Measurements from ENCODE around the gene NWD2.
A peak's percentile ranks its signal among the peaks of the same experiment; 100 is the strongest.

Gene NWD2

DNA sequence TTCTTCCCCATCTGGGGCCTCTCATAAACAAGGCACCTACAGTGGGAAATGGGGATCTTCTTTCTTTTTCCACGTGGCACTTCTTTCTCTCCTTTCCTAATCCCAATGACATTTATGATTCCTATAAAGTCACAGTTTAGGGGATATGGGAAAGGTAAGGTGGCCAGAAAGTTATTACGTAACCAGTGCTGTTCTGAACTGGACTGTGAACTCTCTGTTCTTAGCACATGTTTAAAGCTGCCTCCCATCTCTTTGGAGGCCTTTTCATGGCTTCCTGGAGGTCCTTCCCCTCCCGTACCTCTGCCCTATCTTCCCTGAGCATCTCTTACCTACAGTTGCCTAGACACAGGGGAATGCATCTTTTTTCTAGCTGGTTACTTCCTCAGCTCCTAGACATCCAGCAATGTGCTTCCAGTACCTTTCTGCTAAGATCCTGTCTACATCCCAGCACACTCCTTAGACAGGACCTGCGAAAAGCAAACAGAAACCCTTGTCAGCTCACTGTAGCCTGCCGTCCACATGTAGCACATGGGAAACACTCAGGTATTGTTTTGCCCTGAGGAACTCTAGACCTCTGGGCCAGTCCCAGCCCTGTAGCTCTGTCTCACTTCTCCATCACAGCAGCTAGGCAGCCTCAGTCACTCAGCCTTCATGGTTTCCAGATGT lies 195.4 kb downstream of the NWD2 start:
- no peak for DNase-seq (ENCODE audit: low read depth)

DNA sequence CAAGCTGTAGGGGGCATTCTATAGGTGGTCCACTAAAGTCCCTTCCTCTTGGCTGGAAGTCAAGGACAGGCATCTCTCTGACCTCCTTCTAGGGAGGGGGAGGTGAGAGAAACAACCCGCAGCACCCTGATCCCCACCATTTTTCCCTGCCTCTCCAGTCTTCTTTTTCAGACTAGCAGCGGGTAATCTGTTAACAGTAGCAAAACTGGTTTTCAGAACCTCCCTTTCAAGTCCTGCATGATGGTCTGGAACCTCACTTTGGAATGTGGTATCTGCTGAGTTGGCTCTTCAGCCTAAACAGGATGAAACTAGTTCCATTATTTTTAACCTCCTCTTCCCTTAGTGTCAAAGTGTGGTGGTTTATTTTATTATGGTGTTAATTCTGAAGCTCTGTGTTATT lies 196.0 kb downstream of the NWD2 start:
- no peak for DNase-seq (ENCODE audit: low read depth)

DNA sequence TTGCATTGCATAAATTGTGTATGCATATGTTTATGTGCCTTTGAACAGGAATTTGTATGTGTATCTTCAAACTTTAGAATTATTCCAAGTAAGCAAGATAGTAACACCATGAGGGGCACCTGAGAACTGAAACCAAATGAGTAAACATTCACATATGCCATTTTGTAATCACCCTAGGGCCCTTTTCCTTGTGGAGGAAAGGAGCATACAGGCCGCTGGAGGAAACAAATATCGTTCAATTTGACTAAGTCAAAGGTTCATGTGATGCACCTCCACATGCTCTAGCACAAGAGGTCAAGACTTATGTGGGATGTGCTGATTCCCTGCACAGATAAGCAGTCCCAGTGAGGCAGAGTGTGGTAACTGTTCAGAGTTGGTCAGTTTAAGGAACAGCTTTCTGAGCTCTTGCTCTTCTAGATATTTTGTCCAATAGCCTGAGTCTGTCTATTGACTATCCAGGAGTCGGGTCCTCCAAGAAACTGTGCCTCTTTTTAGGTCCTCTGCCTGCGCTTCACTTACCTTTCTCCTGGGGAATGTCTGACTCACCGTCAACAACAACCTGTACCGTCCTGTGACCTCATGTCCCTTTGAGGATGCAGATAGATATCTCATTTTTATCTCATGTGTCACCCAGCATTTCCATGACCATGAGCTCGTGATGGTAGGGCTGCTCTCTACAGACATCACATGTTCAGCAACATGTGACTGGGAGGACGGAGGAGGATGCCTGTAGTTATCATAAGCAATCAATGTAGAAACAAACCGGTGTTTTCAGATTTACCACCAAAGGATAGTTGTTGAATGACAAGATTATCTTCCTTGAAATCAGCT lies 196.9 kb downstream of the NWD2 start:
- DNase-seq (ENCODE audit: low read depth), result no peak

DNA sequence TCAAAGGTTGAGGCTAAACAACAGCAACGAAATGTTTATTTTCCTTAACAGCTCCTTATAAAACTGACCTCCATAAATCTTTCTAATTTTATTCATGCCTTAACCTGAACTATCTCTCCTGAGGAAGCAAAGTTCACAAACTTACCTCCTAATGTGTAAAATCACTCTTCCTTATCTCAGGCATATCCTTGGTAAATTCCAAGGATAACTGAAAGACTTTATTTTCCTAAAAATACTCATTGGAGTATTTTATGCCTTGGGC lies 197.4 kb downstream of the NWD2 start:
- DNase-seq (ENCODE audit: low read depth), result no peak

DNA sequence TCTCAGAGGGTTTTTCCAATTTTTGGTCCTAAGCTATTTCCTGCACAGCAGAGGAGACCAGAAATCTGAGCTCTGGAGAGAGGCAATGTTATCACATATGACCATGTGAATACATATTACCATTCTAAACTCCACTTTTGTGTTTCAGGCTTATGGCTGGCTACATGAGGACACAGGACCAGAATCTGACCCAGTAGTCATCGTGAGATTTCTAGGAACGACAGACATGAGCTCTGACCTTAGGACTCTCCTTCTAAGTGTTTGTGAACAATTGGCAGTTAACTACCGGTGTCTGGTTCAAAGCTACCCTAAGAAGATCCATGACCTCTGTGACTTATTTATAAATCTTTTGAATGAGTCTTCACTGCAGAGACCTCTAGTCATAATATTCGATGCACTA lies 198.6 kb downstream of the NWD2 start:
- no peak for DNase-seq (ENCODE audit: low read depth)

DNA sequence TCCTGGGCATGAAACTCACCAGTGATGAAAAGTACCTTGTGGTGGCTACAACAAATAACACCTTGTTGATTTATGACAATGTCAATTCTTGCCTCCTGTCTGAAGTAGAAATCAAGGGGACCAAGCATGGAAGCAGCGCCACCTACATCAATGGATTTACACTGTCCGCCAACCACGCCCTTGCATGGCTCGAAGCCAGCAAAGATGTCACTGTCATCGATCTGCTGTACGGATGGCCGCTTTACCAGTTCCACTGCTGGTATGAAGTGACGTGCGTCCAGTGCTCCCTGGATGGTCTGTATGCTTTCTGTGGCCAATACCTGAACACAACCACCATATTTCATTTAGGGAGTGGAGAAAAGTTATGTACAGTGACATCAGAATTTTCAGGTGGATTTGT lies 200.5 kb downstream of the NWD2 start:
- DNase-seq (ENCODE audit: low read depth), result no peak

DNA sequence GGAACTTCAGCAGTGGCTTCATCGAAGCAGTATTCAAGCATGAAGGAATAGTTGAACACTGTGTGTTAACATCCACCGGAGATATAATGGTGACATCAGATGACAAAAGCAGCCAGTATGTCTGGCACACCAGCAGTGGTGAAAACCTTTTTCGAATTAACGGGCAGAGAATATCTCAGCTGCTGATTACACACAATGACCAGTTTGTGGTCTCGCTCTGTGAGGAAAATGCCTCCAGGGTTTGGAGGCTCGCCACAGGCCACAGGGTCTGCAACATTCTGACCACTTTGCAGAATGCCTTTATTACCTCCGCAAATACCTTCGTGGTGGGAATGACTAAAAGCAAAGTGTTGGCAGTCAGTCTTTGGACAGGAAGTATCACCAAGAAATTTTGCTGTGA lies 201.5 kb downstream of the NWD2 start:
- DNase-seq (ENCODE audit: low read depth), result no peak

DNA sequence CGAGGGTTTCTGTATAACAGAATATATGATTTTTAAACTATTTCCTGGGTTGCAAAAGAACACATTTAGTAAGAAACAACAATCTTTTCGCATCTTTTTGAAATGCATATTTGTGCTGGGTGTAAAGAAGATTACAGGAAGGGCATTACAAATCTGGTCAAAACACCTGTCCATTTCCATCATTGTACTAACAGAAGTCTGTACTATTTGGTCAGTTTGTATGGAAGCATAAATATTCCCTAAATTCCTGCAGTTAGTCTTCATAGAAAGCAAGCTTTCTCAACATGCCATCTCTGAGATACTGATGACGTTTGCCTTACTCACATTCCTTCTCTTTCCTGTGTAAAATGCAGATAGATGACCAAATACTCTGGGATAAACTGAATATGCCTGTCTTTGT lies 203.3 kb downstream of the NWD2 start:
- DNase-seq (ENCODE audit: low read depth), result no peak

DNA sequence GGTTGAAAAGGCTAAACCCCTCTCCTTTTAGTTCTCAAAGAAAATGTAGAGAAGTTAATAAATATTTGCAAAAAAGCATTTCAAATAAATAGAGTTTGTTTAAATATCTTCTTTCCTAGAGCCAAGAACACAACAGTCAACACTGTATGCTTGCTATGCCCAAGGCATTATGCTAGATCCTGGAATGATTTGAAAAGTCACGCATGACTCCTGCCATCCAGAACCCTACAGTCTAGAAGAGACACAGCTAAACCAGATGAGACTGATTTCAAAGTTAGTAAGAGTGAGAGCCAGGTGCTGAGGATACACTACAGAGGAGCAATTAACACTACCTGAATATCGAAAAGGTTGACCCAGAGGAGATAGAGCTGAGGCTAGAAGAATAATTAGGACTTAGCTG lies 205.8 kb downstream of the NWD2 start:
- DNase-seq (ENCODE audit: low read depth), result no peak

DNA sequence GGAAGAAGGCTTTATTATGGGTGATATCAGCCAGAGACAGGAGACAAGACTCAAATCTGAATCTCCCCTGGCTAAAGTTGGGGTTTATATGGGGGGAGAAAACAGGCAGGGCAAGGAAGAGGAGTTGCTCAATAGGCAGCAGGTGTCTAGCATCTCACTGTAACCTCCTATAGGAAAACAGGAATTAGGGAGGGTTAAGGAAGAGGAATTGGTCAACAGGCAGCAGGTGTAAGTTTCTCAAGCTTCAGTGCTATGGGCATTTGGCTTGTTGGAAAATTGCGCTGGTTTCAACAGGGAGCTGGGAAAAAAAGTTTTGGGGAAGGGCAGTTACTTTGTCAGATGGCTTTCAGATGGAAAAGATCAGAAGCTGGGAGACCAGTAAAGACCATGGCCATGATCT lies 206.4 kb downstream of the NWD2 start:
- DNase-seq (ENCODE audit: low read depth), result no peak

DNA sequence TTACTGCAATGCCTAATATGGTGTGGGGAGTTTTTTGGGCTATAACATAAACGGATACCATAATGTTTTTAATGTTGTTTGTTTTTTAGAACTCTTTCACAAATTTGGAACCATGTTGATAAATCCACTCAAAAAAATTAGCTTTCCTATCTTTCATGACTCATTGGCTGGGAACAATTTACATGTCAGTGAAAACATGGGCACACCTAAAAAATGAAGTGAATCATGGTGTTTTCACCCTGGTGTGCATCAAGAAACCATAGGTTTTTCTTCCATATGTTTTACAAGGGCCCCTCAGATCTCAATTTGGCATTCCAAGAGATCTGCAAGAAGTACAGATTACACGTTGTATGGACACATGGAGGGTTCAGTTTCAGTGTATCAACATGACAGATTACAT lies 207.1 kb downstream of the NWD2 start:
- DNase-seq (ENCODE audit: low read depth), result no peak

DNA sequence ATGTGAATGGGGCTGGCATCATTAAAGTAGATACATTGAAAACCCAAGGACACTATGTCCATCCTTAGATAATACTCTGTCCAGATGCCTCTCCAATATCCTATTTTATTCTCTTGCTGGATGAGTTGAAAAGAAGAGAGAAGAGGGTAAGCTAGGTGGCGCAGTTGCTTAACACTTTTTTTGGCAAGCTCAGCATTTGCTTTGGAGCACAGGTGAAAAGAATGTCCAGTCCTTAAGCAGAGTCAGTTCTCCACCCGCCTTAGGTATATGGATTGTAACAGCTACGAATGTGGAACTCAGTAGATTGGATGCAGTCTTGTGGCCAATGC lies 208.4 kb downstream of the NWD2 start:
- DNase-seq (ENCODE audit: low read depth), result no peak

DNA sequence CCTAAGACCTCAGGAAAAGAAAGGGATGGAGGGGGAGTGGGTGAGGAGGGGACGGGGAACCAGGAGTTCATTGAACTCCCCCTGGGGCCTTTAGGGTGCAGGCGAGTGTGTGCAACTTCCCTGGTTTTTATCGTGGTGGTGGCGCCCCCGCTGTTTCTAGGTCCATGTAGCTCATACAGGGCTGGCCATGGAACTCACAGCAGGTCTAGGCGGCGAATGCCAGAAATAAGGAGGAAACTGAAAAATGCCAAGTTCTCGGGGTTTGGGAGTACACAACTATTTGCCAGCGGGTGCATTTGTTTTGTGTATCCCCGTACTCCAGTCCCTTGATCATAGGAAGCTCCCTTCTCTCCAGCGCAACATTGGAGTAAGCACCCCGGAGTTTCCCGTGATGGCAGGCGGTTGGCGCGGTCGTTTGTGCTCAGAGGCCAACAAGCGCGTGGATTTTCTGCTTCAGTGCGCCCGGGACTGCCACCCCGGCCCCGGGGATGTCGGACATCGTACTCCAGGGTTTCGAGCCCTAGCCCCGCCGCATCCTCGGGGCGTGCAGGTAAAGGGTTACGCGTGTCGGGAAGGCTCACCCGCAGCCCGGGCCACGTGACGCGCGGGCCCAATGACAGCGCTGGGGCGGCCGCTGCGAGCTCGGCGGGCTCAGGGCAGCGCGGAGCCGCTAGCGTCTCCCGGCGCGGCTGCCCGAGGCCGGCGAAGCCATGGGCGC lies 208.9 kb downstream of the NWD2 start:
- DNase-seq (ENCODE audit: low read depth), result peak; percentile 17

DNA sequence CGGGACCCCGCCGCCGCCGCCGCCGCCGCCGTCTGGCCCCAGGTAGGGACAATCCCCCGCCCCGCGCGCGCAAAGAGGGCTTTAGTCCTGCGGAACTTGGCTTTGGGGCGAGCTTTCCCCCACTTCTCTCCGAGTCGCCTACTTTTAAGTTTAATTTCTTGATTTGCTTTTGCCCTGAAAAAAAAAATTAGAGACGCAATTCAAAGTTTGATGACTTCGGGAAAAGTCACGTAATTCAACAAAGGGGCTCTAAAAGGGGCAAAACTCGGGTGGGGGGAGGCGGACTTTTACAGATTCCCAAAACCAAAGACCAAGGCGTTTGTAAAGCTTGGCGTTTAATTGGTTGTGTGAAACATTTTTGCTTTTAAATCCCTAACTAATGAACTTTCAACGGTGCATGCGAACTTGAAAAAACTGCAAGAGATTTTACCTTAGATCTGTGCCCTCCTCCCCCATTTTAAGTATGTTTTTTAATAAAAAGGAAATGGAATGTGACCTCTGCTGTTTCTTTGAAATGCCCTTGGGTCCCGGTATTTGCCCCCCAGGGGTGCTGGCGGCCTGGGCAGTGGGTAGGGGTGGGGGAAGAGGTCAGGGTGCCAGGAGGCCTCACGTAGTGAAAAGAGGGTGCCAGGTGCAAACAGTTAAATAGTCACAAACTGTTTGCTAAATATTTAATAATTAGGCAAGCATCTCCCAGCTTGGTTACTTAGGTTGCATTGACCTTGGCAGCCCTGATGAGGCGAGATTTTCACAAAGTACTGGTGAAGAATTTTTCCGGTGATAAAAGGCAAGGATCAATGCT lies 209.7 kb downstream of the NWD2 start:
- no peak for DNase-seq (ENCODE audit: low read depth)

DNA sequence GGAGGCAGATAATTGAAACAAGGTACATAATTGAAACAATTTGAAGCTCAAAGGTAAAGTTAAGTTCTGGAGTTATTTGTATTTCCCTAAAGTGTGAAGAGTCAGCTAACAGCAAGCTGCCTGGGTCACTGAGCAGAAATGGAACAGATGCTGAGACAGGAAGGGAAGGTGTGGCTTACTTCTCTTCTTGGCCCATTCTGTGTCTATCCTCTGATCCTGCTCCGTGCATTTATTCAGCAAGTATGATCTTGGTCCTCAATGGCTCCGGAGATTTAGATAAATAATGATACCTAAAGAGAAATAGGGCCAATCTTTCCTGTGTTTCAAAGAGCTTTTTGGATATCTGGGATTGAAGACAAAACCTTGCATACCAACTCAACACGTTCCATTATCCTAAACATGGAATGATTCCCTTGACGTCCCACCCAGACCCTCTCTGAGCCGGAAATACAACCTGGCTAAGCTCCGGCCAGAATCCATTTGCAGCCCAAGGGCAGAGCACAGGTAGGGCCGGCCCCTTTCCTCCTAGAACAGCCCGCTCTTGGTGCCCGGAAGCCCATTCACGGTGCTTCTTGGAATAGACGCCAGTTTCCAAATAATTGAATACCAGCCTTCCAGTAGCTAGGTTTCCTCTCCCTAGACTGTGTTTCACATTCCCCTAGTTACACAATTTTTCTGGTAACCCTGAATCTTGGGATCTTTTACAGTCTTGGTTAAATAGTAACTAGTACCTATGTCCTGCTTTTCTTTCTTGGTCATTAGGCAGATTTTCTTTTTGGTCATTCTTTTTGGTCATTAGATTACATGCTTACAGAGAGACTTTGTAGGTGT lies 211.0 kb downstream of the NWD2 start:
- DNase-seq (ENCODE audit: low read depth), result no peak

DNA sequence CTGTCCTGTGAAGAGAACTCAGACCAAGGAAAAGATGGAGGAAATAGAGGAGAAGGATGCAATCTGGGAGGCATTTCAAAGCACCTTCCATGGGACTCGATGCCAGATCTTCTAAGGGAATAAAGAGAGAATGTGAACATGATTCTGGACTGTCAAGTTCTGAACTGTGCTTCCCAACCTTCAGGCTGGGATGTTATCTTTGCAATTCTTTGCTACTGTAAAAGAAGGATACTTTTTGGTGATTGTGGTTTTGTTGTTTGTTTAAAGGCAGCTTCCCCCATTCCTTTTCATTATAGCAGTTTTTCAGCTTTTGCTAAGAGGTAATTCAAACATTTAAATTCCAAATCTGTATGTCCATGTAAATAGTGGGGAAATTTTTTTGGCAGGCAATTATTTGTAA lies 217.3 kb downstream of the NWD2 start:
- DNase-seq (ENCODE audit: low read depth), result no peak

DNA sequence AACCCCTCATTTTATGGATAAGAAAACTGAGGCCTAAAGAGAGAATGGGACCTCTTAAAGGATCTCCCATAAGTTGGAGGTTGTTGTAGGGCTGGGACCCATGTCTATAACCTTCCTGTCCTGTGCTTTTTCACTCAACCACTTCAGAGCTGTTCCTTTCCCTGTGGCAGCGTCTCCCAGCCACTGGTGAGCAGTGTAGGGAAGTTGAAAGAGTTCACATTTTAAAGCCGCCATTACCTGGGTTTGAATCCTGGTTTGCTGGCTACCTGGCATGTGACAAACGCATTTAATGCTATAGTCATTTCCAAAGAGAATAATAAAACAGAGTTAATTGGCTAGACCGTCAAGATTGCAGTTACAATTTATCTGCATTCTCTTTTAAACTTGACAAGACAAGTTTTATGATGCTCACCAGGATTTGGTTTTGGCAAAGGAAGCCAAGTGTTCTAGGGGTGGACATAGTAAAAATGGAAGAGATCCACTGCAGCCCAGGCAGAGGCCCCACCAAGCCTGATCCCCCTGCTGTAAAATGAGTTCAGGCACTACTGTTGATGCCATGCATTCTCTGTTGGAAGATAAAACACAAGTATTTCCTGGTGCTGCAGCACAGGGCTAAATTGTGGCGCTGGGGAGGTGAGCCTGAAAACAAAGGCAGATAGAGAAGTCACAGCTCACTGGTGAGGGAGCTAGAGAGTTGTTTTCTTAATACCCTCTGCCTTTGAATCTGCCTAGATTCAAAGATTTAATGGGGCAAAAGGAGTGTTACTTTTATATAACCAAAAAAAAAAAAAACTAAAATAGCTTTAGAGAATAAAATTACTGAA lies 218.7 kb downstream of the NWD2 start:
- no peak for DNase-seq (ENCODE audit: low read depth)

DNA sequence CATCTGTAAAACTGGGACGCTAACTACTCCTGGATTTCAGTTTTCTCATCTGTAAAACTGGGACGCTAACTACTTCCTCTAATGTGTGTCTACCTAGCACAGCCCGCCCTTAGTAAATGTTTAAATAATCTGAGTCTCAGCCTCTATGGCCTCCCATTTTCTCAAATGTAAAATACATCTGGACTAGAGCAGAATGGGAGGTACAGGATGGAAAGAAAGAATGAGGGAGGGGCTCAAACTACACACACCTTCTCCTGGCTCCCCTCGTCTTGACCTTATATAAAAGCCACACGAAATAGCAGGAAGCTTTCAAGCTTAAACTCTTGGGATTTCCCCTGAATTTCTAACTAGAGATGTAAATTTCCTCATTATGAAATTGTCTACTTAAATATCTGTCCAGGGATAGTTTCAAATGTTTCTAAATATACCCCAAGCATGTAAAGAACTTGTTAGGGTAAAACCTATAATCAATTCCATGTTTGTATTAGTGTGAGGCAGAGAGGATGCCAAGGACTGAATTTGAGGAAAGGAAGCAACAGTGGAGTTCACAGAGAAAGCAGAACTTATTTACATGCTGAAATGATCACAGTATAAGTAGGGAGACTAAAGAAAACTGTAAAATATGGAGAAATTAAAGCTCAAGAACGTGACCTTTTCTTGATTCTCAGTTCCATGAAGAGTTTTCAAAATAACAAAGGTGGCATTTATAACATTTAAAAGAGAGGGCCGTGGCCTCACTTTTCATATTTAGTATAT lies 220.0 kb downstream of the NWD2 start:
- DNase-seq (ENCODE audit: low read depth), result no peak

DNA sequence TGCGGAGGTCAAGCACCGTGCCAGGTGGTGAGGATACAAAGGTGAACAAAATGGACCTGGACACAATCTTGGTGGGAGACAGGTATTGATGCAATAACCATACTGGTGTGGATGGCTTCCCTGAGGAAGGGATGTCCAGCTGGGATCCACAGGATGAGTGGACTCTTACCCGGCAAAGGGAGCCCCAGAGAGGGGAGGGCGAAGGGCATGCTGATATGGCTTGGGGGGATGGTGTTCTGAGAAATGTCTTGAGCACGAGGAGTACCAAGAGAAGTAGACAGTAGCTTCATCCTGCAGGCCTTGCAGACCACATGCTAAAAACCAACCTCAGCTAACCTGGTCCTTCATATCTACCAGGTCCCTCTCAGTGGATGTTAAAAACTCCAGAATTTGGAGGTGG lies 220.8 kb downstream of the NWD2 start:
- no peak for DNase-seq (ENCODE audit: low read depth)

DNA sequence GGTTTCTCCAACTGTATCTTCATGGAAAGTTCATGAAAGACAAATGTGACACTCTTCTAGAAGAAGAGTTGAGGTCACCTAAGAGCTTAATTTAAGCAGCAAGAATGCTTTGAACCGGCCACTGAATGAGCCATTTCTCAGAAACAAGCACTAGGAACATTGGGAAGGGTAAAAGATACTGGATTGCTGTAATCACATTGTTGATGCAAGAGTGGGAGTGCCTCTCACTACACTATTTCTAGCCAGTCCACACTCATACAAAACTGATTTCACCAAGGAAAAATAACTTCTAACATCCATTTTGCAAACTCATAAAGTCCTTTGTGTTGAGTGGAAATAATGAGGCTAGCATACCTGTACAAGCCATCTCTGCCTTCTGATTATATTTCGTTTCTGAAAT lies 221.3 kb downstream of the NWD2 start:
- no peak for DNase-seq (ENCODE audit: low read depth)

Measured in activated T-helper 1 cell treated with Interleukin-2 at 50 U/mL for 16 hours (primary cell).